OCI-LY3 (cell line): ENCODE measurements around the gene SYT2.

Source experiments
- CTCF ChIP-seq: fragments of 200-600, 300-600 bp; sonication (generic); IDR thresholded peaks from 2 replicates; pipeline ENCODE4 v1.5.1; 2014; ENCODE audit warnings: antibody characterized with exemption, low read length, low read depth
- EZH2phosphoT487 ChIP-seq: fragments of 200-600 bp; shearing (Covaris generic); IDR thresholded peaks from 2 replicates; pipeline ENCODE4 v1.6.1; 2018; ENCODE audit warnings: antibody characterized with exemption, mixed run types, low read depth

- TF ChIP-seq CTCF (no peak), EZH2phosphoT487 (no peak)
Observed at GRCh38 chr1:202685641-202686040, 24.6 kb downstream of the SYT2 start.
